NCI-H1930 (cell line): ENCODE data around the gene KCNMA1.
A peak's percentile ranks its signal among the peaks of the same experiment; 100 is the strongest.

Source experiments
- DNase-seq, 2 experiments: peaks; one replicate each; lab custom pipeline; 2025; lab: John Stamatoyannopoulos, UW

KCNMA1 gene

DNA sequence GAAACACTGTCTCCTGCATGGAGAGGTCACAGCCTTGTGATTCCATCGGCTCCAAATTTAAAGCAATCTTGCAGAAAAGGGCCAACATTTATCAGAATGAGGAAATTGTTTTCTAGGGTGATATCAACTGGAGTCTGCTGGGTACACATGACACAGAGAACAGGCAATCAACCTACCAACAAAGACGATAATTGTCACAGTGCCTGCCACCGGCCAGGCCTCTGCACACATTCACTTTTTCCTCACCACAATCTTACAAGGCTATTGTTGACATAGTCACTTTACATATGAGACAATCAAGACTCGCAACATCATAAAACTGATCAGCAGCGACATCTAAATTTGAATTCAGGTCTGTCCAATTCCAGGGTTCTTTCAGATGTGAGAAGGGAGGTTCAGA lies 189.4 kb downstream of the KCNMA1 start:
- no peak for DNase-seq

DNA sequence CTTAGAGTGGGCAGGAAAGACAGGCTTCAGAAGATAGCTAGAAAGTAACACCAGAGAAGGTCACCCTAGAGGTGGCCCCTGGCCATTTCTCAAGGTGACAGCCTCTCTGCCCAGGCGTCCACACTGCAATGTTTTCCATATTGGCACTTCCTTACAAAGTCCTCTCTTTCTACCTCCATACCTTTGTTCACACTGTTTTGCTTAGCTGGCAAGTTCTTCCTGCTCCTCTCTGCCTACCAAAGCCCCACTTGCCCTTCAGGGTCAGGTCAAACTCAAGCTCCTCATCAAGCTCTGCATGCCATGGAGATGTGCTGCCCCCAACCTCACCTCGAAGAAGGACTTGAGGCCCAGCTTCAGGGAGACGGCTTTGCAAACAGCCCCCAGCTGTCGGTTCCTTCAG lies 190.9 kb downstream of the KCNMA1 start:
- DNase-seq, result no peak

DNA sequence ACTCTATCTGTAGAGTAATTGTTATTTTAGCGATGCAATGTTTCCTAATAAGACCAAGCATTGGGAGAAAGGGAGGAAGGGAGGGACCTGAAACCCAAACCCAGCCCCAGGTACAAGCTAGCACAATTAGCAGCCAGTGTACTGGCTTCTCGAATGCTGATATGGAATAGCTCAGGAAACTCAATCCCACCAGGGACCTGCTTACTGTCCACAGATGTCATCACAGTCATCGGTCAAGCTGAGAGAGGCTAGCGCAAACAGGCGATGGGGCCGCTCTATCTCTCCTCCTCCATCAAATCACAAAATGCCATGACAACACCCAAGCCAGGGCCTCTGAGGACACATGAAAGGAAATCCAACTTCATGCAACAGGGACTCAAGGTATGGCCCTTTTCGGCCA lies 192.1 kb downstream of the KCNMA1 start:
- no peak for DNase-seq

DNA sequence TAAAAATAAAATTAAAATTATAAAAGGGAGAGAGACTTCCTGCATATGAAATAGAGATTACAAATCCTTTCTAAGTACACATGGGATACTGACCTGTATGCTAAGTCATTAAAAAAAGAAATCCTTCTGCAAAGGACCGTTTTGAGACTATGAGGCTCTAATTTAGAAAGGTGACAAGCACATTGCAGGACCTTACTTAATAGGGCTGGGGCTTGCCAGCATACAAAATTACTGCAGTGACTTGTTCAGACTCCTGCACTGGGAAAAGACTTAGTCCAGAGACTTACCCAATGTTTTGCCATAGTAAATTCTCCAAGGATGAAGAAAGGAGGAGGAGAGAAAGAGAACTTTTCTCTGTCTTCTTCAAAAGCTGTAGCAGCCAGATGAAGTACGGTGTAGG lies 193.6 kb downstream of the KCNMA1 start:
- DNase-seq, result no peak

DNA sequence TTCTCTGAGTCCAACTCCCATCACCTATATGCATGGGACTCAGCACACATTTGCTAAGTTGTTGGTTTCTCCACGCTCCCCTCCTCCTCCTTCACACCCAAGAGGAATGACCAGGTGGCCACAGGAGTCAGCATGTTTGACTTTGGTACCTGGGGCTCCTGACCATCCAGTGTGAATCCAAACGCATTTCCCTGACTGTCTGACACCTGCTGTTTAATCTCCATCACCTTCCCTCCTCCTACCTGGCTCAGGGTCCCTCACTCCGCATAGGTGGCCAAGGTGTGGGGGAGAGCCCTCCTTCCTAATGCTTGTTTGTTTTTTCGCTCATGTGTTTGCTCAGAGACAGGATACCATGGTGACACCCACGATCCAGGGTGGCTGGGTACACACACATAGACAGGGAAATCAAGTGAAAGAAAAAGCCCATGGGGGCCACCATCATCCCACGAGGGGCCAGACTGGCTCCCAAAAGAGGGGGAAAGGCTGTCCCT lies 194.9 kb downstream of the KCNMA1 start:
- DNase-seq, result peak in 1 of 2 experiments; percentile 4

- DNase-seq, result no peak
Measured at GRCh38 chr10:77441353-77442166, 196.0 kb downstream of the KCNMA1 start.

DNA sequence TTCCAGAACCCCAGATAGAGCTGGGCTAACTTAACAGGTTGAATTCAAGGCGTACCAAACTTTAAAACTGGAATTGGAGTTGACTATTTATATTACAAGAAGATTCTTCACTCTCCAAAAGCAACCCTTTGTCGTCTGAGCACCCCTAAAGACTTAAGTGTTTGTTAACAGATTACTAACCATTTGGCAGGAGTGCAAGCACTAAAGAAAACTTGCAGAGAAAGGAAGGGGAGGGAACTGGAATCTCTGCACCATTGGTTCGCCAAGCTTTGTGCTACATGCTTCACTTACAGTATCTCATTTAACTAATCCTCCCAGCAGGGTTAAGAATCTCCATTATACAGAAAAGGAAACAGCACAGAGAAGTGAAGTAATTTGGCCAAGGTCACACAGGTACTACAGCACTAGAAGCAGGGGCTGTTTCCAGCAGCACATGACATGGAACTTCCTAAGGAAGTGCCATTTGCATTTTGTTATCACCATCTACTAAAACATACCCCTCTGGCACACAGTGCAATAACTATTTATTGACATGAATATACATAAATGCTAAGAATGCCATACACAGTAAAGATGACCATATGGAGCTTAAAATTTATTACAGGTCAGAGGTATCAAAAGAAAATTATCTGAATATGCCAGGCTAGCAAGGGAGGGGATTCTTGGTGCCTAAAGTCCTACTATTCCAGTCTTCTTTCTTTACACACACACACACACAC lies 201.2 kb downstream of the KCNMA1 start:
- no peak for DNase-seq

GRCh38 chr10:77433546-77433945 lies 204.1 kb downstream of the KCNMA1 start:
- DNase-seq, result no peak

DNA sequence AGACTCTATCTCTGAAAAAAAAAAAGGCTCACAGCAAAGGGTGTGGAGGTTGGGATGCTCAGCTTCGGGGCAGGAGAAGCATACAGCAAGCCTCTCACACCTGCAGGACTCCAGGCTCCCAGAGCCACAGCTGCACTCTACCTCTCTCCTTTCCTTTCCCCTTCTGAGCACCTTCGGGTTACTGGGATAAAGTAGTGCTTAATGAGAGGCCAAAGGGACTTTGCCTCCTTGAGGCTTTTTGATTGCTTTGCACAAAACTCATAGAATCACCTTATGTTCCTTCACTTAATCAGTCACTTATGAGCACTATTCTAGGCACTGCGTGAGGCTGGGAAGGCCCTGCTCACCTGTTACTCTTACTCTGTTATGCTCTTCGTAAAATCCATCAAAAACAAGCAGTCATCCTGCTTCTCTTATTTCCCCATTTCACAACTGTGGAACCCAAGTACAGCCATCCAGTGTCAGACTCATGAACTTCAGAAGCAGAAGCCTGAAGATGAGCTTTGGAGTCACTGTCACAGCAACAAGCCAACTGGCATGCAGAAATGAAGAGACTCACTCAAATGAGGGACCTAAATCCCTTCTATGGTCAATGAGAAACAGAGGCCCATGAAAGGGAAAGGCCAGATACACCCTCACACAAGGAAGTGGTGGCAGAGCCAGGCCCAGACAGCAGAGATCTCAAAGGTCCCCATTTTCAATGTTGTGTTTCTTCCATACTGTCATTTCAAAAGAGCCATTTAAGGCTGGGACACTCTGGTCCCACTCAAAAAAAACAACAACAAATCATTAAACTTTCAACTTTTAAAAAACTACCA lies 205.4 kb downstream of the KCNMA1 start:
- DNase-seq, result no peak

GRCh38 chr10:77431209-77431611 lies 206.4 kb downstream of the KCNMA1 start:
- DNase-seq, result no peak

GRCh38 chr10:77430530-77430929 lies 207.1 kb downstream of the KCNMA1 start:
- DNase-seq, result no peak

- no peak for DNase-seq
Measured at GRCh38 chr10:77428691-77429395, 208.8 kb downstream of the KCNMA1 start.

GRCh38 chr10:77424257-77424656 lies 213.4 kb downstream of the KCNMA1 start:
- DNase-seq, result no peak

DNA sequence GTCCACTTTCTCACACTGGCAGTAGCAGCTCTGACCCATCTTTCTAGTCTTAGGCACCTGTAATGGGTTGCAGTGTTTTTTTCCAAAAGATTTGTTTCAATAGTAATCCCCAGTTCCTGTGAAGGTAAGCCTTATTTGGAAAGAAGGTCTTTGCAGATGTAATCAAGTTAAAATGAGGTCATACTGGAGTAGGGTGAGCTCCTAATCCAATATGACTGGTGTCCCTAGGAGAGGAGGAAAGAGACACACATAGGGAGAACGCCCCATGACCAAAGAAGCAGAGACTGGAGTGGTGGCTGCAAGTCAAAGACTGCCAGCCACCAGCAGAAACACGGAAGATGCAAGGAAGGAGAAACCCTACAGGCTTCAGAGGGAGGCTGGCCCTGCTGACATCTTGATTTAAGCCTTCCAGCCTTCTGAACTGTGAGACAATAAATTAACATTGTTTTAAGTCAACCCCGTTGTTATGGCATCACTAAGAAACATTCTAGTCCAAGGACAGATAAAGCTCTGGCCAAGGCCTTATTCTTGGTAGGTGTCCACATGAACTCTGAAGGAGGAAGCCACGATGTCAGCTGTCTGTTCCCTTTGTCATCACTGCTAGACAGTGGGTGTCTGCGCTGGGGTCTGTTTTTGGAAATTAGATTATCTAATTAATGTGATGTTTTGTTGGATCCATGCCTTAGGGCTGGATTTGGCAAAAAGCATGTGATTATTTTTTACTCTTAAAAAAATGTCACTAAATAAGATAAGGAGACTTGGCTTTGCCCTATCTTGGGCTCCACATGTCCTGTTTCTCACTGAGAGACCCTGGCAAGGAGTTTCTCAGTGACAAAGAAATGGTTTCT lies 214.9 kb downstream of the KCNMA1 start:
- DNase-seq, result no peak

DNA sequence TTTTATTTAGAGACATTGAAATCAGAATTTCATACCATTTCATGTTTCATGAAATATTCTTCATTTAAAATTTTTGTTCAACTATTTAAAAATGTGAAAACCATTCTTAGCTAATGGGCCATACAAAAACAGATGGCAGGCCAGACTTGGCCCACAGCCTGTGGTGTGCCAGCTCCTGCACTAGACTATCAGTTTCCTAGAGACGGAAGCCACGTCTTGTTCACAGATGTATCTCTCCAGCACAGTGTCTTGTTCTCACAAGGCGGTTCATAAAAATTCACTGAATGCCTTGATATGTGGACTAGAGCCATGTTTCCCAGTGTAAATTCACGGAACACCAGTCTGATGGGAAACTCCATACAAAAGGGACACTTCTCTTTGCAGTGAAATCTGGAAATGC lies 216.0 kb downstream of the KCNMA1 start:
- no peak for DNase-seq

DNA sequence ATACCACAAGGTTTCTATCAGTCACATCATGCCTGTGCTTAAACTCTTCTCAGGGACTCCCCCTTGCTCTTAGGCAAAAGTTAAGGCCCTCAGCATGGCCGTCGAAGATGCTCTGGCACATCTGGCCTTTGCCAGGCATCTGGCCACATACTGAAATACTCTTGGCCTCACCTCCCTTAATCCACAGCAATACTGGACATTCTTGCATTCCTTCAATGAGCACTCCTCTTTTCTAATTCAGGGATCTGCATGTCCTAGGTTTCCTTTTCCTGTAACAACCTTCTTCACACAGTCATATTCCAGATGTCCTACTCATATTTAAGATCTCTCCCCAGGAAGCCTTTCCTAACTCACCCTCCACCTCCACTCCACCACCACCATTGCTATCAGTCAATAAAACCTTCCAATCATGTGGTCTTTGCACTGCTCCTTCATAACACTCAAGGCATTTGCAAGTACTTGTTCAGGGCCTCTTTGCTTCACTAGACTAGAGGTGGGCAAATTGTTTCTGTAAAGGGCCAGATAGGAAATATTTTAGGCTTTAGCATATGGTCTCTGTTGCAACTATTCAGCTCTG lies 216.6 kb downstream of the KCNMA1 start:
- DNase-seq, result no peak

GRCh38 chr10:77419979-77420378 lies 217.6 kb downstream of the KCNMA1 start:
- no peak for DNase-seq

DNA sequence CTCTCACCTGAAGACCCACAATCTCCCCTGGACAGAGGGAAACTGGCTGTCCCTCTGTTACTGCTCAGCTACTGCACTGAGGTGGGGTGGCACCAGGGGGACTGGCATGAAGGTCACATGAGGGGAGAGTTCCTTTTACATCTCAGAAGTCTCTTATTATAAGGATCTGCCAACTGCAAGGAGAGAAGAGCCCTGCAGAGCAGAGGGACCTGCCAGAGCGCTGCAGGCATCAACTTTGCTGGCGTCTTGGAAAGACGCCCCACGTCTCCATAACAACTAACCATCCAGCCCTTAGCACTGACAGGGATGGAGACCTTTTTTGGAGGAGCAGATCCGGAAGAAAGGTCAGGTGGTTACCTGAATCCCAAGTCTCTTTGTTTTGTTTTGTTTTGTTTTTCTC lies 218.6 kb downstream of the KCNMA1 start:
- no peak for DNase-seq

- no peak for DNase-seq
Measured at GRCh38 chr10:77417806-77418640, 219.6 kb downstream of the KCNMA1 start.

GRCh38 chr10:77417359-77417758 lies 220.2 kb downstream of the KCNMA1 start:
- DNase-seq, result no peak
